Activated CD4-positive, alpha-beta T cell treated with anti-CD3 and anti-CD28 coated beads for 36 hours (primary cell): ENCODE measurements around the gene HS6ST3. TPM values are rescaled to one million over a fixed set of nuclear protein-coding genes. Genes with fewer than 3 reads are reported as not detected.
"Not testable (repeated sequence)": the region's sequence is repeated elsewhere in the genome, so short reads cannot be mapped to it uniquely, and the experiment has no call there.

Experiments
- ATAC-seq: fragments of 200-7000 bp; cut with Tn5 transposase; one replicate; pipeline ENCODE4 v1.10.0; 2021; ENCODE audit warnings: mild to moderate bottlenecking, moderate library complexity
- CTCF ChIA-PET: fragments of 350-600 bp; sonication (Branson Sonifier 250); formaldehyde crosslinking; loops from one replicate; lab custom pipeline; 2021; ENCODE audit warnings: antibody characterized with exemption; lab: Charles Lee
- POLR2A ChIA-PET: fragments of 350-600 bp; sonication (Branson Sonifier 250); formaldehyde crosslinking; loops from one replicate; lab custom pipeline; 2021; ENCODE audit warnings: antibody characterized with exemption, inconsistent platforms; lab: Charles Lee
- DNase-seq: peaks from one replicate; pipeline ENCODE4 v3.0.0-alpha.2; 2020
- H3K27ac Mint-ChIP-seq: one replicate; pipeline ENCODE4 v1.8.0; 2021; ENCODE audit warnings: mixed read lengths
- H3K27me3 Mint-ChIP-seq: one replicate; pipeline ENCODE4 v1.8.0; 2021; ENCODE audit warnings: mixed read lengths
- H3K36me3 Mint-ChIP-seq: one replicate; pipeline ENCODE4 v1.8.0; 2021; ENCODE audit warnings: low read depth, mixed read lengths
- H3K4me1 Mint-ChIP-seq: one replicate; pipeline ENCODE4 v1.8.0; 2021; ENCODE audit warnings: mixed read lengths
- H3K4me3 Mint-ChIP-seq: one replicate; pipeline ENCODE4 v1.8.0; 2021; ENCODE audit warnings: mild to moderate bottlenecking, moderate library complexity, mixed read lengths
- H3K9me3 Mint-ChIP-seq: one replicate; pipeline ENCODE4 v1.8.0; 2021; ENCODE audit warnings: low read depth, mixed read lengths
- intact Hi-C, 2 experiments: fragments of 100-400 bp; cut with DNase I in 1 of 2; cut with micrococcal nuclease in 1 of 2; formaldehyde crosslinking; loops; one replicate each; pipeline versions ENCODE4 v1.14.2 to v1.15.1; 2022 to 2024; cut with DNase I, micrococcal nuclease
- total RNA-seq, 2 experiments: library from RNA; stranded (reverse); gene quantifications; one replicate each; pipeline ENCODE4 v1.2.3, GENCODE V29; 2021

HS6ST3 gene
- total RNA-seq, 2 experiments from 2014 or later: not detected

GRCh38 chr13:96751089-96751488, 661.2 kb downstream of the HS6ST3 start:
- no peak overlapping the region for H3K4me3 Mint-ChIP-seq
- H3K27me3 Mint-ChIP-seq: no peaks in the 10 kb centered on the region
- POLR2A ChIA-PET: no interaction called here
- ATAC-seq (no peak), DNase-seq (no peak)
- no peak overlapping the region for H3K27ac Mint-ChIP-seq
- no peaks in the 10 kb centered on the region for H3K9me3 Mint-ChIP-seq
- intact Hi-C loops: no loop called here
- CTCF ChIA-PET: no interaction called here
- no peaks in the 10 kb centered on the region for H3K36me3 Mint-ChIP-seq
- H3K4me1 Mint-ChIP-seq: no peaks in the 10 kb centered on the region

GRCh38 chr13:96762876-96763275, 673.0 kb downstream of the HS6ST3 start:
- CTCF ChIA-PET: no interaction called here
- intact Hi-C loops: no loop called here
- Mint-ChIP-seq H3K36me3 (no peaks in the 10 kb centered on the region), H3K4me1 (no peaks in the 10 kb centered on the region), H3K4me3 (no peak overlapping the region), H3K27ac (no peak overlapping the region), H3K27me3 (no peaks in the 10 kb centered on the region), H3K9me3 (no peaks in the 10 kb centered on the region)
- ATAC-seq (no peak), DNase-seq (no peak)
- POLR2A ChIA-PET: no interaction called here

GRCh38 chr13:96766306-96766705, 676.4 kb downstream of the HS6ST3 start:
- Mint-ChIP-seq H3K9me3 (peaks cover 2% of the 10 kb centered on the region), H3K4me1 (no peaks in the 10 kb centered on the region), H3K27ac (no peak overlapping the region), H3K4me3 (no peak overlapping the region), H3K36me3 (no peaks in the 10 kb centered on the region), H3K27me3 (no peaks in the 10 kb centered on the region)
- ChIA-PET CTCF (no interaction called here), POLR2A (no interaction called here)
- DNase-seq: no peak
- intact Hi-C loops: no loop called here
- ATAC-seq: no peak

- CTCF ChIA-PET: no interaction called here
- Mint-ChIP-seq H3K27ac (no peak overlapping the region), H3K9me3 (peaks cover 2% of the 10 kb centered on the region), H3K27me3 (no peaks in the 10 kb centered on the region), H3K36me3 (no peaks in the 10 kb centered on the region), H3K4me3 (no peak overlapping the region), H3K4me1 (no peaks in the 10 kb centered on the region)
- intact Hi-C loops: no loop called here
- DNase-seq (no peak), ATAC-seq (no peak)
- POLR2A ChIA-PET: no interaction called here
Observed at GRCh38 chr13:96768524-96768923, 678.6 kb downstream of the HS6ST3 start.

GRCh38 chr13:96769874-96770273, 680.0 kb downstream of the HS6ST3 start:
- ATAC-seq: no peak
- Mint-ChIP-seq H3K9me3 (peaks cover 4% of the 10 kb centered on the region), H3K27me3 (no peaks in the 10 kb centered on the region), H3K4me1 (no peaks in the 10 kb centered on the region), H3K27ac (no peak overlapping the region), H3K4me3 (no peak overlapping the region), H3K36me3 (no peaks in the 10 kb centered on the region)
- POLR2A ChIA-PET: no interaction called here
- intact Hi-C loops: no loop called here
- CTCF ChIA-PET: no interaction called here
- no peak for DNase-seq

- no peak for DNase-seq
- Mint-ChIP-seq H3K4me3 (no peak overlapping the region), H3K27ac (no peak overlapping the region), H3K27me3 (no peaks in the 10 kb centered on the region), H3K9me3 (peaks cover 9% of the 10 kb centered on the region), H3K36me3 (no peaks in the 10 kb centered on the region), H3K4me1 (no peaks in the 10 kb centered on the region)
- ChIA-PET CTCF (no interaction called here), POLR2A (no interaction called here)
- no peak for ATAC-seq
- intact Hi-C loops: no loop called here
Observed at GRCh38 chr13:96771486-96772367, 681.8 kb downstream of the HS6ST3 start.

GRCh38 chr13:96772426-96772825, 682.5 kb downstream of the HS6ST3 start:
- H3K27ac Mint-ChIP-seq: no peak overlapping the region
- intact Hi-C loops: no loop called here
- no peak for ATAC-seq
- peaks cover 13% of the 10 kb centered on the region for H3K9me3 Mint-ChIP-seq
- no peak overlapping the region for H3K4me3 Mint-ChIP-seq
- POLR2A ChIA-PET: no interaction called here
- H3K27me3 Mint-ChIP-seq: no peaks in the 10 kb centered on the region
- no peaks in the 10 kb centered on the region for H3K36me3 Mint-ChIP-seq
- no peaks in the 10 kb centered on the region for H3K4me1 Mint-ChIP-seq
- CTCF ChIA-PET: no interaction called here
- DNase-seq: no peak

GRCh38 chr13:96778302-96778701, 688.4 kb downstream of the HS6ST3 start:
- H3K4me3 Mint-ChIP-seq: not testable (repeated sequence)
- peaks cover 14% of the 10 kb centered on the region for H3K9me3 Mint-ChIP-seq

GRCh38 chr13:96779691-96780090, 689.8 kb downstream of the HS6ST3 start:
- CTCF ChIA-PET: no interaction called here
- H3K27me3 Mint-ChIP-seq: no peaks in the 10 kb centered on the region
- POLR2A ChIA-PET: no interaction called here
- peaks cover 12% of the 10 kb centered on the region for H3K9me3 Mint-ChIP-seq
- H3K4me1 Mint-ChIP-seq: no peaks in the 10 kb centered on the region
- intact Hi-C loops: no loop called here
- H3K36me3 Mint-ChIP-seq: no peaks in the 10 kb centered on the region
- no peak for ATAC-seq
- no peak overlapping the region for H3K27ac Mint-ChIP-seq
- no peak overlapping the region for H3K4me3 Mint-ChIP-seq
- no peak for DNase-seq

More at GRCh38 chr13:96778302-96778701, 688.4 kb downstream of the HS6ST3 start:
- ATAC-seq, H3K36me3 Mint-ChIP-seq, POLR2A ChIA-PET, intact Hi-C loops, CTCF ChIA-PET, H3K27ac Mint-ChIP-seq, H3K4me1 Mint-ChIP-seq, DNase-seq, H3K27me3 Mint-ChIP-seq: not testable (repeated sequence)

- no peaks in the 10 kb centered on the region for H3K36me3 Mint-ChIP-seq
- no peak for ATAC-seq
- H3K27me3 Mint-ChIP-seq: no peaks in the 10 kb centered on the region
- intact Hi-C loops: no loop called here
- no peaks in the 10 kb centered on the region for H3K4me1 Mint-ChIP-seq
- H3K9me3 Mint-ChIP-seq: peaks cover 11% of the 10 kb centered on the region
- DNase-seq: no peak
- ChIA-PET POLR2A (no interaction called here), CTCF (no interaction called here)
- H3K4me3 Mint-ChIP-seq: no peak overlapping the region
- no peak overlapping the region for H3K27ac Mint-ChIP-seq
Observed at GRCh38 chr13:96780105-96780504, 690.2 kb downstream of the HS6ST3 start.

- POLR2A ChIA-PET: no interaction called here
- CTCF ChIA-PET: no interaction called here
- Mint-ChIP-seq H3K9me3 (peaks cover 7% of the 10 kb centered on the region), H3K4me3 (no peak overlapping the region), H3K27ac (no peak overlapping the region), H3K36me3 (no peaks in the 10 kb centered on the region), H3K4me1 (no peaks in the 10 kb centered on the region), H3K27me3 (no peaks in the 10 kb centered on the region)
- DNase-seq (no peak), ATAC-seq (no peak)
- intact Hi-C loops: no loop called here
Observed at GRCh38 chr13:96781141-96781540, 691.2 kb downstream of the HS6ST3 start.

- Mint-ChIP-seq H3K27ac (no peak overlapping the region), H3K4me1 (no peaks in the 10 kb centered on the region), H3K9me3 (peaks cover 5% of the 10 kb centered on the region), H3K27me3 (no peaks in the 10 kb centered on the region), H3K4me3 (no peak overlapping the region), H3K36me3 (no peaks in the 10 kb centered on the region)
- ChIA-PET CTCF (no interaction called here), POLR2A (no interaction called here)
- DNase-seq (no peak), ATAC-seq (no peak)
- intact Hi-C loops: no loop called here
Observed at GRCh38 chr13:96782186-96782585, 692.3 kb downstream of the HS6ST3 start.
